Stimulated activated CD8-positive, alpha-beta memory T cell treated with anti-CD3 and anti-CD28 coated beads, Interleukin-4, amount 100 ng/mL, for 24 hours (primary cell): ENCODE data around the gene TMIGD3.

Source experiments
- DNase-seq: peaks from one replicate; pipeline ENCODE4 v3.0.0-alpha.2; 2020; ENCODE audit warnings: low read depth

Gene TMIGD3

DNA sequence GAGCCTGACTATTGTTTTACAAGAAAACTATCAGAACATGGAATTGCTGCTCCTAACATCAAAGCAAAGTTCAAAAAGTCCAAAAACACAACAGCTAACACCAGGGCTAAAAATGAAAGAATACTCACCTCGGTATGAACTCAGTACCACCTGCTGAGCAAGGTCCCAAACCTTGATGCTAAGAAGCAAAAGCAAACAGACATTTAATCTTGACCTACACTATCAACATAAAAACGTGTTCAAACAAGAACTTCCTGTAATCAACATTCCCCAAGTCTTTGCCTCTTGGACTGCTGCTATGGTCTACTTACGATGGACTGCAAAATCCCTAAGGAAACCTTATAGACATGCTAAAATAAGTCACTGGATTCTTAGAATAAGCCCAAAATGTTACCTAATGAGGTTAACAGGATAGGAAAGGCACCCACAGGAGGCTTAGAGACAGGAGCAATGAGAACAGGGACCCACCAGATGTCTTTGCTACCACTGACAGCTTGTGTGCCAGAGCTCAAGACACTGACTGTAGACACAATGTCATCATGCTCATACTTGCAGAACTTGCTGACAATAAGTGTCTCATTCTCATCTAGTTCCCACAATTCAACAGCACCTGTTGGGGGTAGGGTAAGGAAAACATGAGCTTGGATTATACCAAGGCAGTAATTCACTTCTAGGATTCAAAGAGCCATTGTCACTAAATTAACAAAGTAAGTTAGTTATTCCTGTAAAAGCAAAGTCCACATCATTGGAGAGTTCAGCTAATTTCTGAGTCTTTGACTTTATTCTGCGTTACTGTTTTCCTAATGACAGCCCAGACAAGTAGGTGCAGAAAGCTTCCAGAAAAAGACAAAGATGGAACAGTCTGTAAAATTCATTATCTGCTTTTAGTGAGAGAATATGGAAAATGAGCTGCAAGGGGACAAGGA is 56.2 kb downstream of the TMIGD3 start:
- DNase-seq: no peak

DNA sequence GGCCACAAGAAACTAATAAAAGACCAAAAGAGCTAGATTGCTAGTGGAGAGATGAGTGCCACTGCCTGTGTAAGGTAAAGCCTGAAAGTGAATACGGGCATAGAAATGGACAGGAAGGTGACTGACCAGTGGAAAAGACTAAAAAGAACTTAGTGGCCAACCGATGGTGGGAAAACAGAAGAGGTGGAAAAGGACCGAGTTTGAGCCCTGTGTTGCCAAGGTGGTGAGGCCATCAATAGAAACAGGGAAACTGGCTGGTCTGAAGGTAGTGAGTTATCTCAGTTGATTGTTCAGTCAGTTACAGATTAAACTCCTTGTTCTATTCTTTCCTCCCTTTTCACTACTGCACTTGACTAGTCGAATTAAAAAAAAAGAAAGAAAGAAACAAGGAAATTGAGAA is 56.9 kb downstream of the TMIGD3 start:
- no peak for DNase-seq

DNA sequence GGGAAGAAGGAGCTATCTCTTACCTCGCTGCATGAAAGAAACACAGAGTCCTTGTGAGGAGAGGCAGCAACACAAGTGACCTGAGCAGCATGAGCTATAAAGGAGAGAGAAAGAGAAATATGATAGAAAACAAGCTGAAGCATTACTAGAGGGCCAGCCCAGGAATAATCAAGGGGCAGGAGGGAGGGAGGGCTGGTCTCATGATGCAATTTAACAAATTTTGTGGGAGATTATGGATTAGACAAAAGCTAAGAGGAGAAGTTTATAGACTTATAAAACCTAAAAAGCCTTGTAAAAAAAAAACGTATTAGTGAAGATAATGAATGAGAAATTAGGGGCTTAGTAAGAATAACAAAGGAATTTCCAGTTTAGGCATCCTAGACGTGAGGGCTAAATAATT is 59.4 kb downstream of the TMIGD3 start:
- no peak for DNase-seq

DNA sequence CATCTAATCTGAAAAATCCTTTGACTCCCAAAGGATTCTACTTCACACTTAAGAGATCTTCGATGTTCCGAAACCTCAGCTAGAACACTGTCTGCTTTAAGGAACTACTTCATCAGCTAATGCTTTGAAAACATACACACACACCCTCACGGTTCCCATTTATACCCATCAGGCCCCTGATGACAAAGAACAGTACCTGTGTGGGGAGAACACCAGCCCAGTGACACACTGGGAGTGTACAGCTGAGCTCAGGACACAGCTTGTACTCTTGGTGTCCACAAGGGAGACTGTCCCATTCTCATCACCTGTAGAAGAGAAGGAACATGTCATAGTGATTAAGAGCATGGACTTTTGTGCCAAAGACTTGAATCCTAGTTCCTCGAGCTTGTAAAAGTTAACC is 61.0 kb downstream of the TMIGD3 start:
- DNase-seq: no peak

DNA sequence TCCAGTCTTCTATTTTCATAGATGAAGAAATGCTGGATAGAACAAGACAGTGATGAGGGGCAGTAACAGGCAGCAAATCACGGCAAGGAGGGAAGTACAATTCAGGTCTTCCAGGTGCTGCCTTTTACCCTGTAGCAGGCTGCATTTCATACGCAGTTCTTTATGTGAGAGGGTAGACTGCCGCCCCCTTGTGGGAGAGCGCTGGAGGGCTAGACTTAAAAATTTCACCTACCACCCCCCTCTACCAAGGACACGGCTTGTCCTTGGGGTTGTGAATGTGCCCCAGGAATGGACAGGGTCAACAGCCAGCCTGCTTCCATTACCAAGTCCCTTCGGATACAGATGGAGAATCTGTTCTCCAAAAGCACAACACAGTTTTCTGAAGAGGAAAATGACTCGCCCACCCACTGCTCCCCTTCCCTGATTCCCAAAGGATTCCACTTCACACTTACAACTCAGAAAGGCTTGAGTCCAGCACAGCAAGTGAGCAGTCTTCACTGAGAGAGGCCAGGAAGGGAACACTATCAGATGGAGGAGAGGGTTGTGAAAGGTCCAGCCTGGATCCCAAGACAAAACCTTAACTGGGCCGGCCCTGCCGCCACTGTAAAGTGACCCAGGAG is 61.8 kb downstream of the TMIGD3 start:
- peak; percentile 41 for DNase-seq

DNA sequence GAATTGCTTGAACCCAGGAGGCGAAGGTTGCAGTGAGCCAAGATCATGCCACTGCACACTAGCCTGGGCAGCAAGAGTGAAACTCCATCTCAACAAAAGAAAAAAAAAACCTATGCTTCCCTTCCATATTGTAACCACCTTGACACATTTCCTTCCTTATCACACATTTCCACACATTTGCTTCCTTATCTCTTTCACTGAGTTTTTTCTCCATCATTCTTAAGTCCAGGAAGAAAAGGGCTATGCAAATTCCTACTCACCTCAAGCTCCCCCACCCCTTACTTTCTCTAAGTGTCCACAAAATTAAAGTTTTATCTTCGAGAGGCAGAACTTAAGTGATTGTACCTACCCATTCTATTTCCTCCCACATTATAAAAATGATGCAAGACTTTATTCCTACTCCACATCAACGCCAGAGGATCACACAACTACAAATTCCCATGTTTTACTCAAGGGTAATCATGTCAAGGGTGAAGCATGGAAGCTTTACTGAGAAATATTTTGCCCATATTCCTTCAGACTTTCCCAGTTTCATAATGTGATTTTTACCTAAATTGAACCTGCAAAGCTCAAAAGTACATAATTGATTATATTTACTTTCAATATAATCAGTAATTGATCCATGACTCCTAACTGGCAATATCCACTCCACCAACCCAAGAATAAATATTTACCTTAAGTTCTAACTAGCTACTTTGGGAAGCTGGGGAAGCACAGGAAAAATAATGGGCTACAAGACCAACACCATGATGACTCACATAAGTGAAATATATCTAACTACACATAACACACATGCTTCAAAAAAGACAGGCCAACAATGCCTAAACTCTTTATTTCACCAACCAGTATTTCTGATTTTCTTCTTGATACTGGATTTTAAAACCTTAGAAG is 63.7 kb downstream of the TMIGD3 start:
- no peak for DNase-seq

DNA sequence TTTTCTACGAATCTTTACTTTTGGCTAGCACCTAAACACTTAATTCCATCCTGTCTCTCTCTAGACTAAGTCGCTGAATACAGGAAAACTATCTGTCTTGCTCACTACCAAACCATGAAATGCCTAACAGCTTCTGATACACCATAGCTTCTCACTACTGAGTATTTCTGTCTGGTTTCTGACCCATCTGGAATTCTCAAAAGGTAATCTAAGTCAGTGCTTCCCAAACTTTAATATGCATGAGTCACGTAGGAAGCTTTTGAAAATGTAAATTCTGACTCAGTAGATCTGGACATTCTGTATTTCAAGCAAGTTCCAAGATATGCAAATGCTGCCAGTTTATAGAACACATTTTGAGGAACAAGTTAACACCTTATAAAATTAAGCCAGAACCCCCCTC is 66.7 kb downstream of the TMIGD3 start:
- no peak for DNase-seq
